ENCODE measurements around the gene EPHA2. TPM values are rescaled to one million over a fixed set of nuclear protein-coding genes. Genes with fewer than 3 reads are reported as not detected.

EPHA2 gene
- total RNA-seq, 1 donor from 2014 or later: 1.2 TPM

- FAIRE-seq: no peak
Observed at GRCh38 chr1:16140068-16140596, 15.7 kb downstream of the EPHA2 start.

GRCh38 chr1:16139473-16139962 lies 16.4 kb downstream of the EPHA2 start:
- FAIRE-seq (no peak), DNase-seq (ENCODE audit: low spot score in 2 of 2) (no peak)

More at GRCh38 chr1:16140068-16140596, 15.7 kb downstream of the EPHA2 start:
- no peak for DNase-seq (ENCODE audit: low spot score in 2 of 2)

- FAIRE-seq: no peak
- no peak for DNase-seq (ENCODE audit: low spot score in 2 of 2)
Observed at GRCh38 chr1:16138772-16139221, 17.1 kb downstream of the EPHA2 start.

GRCh38 chr1:16137890-16138467 lies 17.9 kb downstream of the EPHA2 start:
- FAIRE-seq: no peak
- DNase-seq (ENCODE audit: low spot score in 2 of 2): no peak

- DNase-seq (ENCODE audit: low spot score in 2 of 2): no peak
- FAIRE-seq: no peak
Observed at GRCh38 chr1:16135501-16135900, 20.4 kb downstream of the EPHA2 start.

- FAIRE-seq: no peak
Observed at GRCh38 chr1:16134906-16135305, 21.0 kb downstream of the EPHA2 start.

GRCh38 chr1:16134066-16134801 lies 21.6 kb downstream of the EPHA2 start:
- no peak for FAIRE-seq
- DNase-seq (ENCODE audit: low spot score in 2 of 2): no peak

More at GRCh38 chr1:16134906-16135305, 21.0 kb downstream of the EPHA2 start:
- DNase-seq (ENCODE audit: low spot score in 2 of 2): no peak

GRCh38 chr1:16133007-16133961 lies 22.6 kb downstream of the EPHA2 start:
- DNase-seq (ENCODE audit: low spot score in 2 of 2) (no peak), FAIRE-seq (no peak)

GRCh38 chr1:16132325-16132785 lies 23.5 kb downstream of the EPHA2 start:
- FAIRE-seq: no peak
- no peak for DNase-seq (ENCODE audit: low spot score in 2 of 2)

- DNase-seq (ENCODE audit: low spot score in 2 of 2): no peak
- FAIRE-seq: no peak
Observed at GRCh38 chr1:16131636-16132324, 24.1 kb downstream of the EPHA2 start.

GRCh38 chr1:16130827-16131226 lies 25.0 kb downstream of the EPHA2 start:
- no peak for FAIRE-seq

GRCh38 chr1:16129921-16130543 lies 25.8 kb downstream of the EPHA2 start:
- FAIRE-seq (no peak), DNase-seq (ENCODE audit: low spot score in 2 of 2) (no peak)

More at GRCh38 chr1:16130827-16131226, 25.0 kb downstream of the EPHA2 start:
- DNase-seq (ENCODE audit: low spot score in 2 of 2): no peak

GRCh38 chr1:16129316-16129715 lies 26.6 kb downstream of the EPHA2 start:
- DNase-seq (ENCODE audit: low spot score in 2 of 2) (no peak), FAIRE-seq (no peak)

GRCh38 chr1:16128338-16128741 lies 27.5 kb downstream of the EPHA2 start:
- FAIRE-seq: no peak
- no peak for DNase-seq (ENCODE audit: low spot score in 2 of 2)

GRCh38 chr1:16127676-16128337 lies 28.1 kb downstream of the EPHA2 start:
- no peak for FAIRE-seq
- DNase-seq (ENCODE audit: low spot score in 2 of 2): no peak

GRCh38 chr1:16126743-16127515 lies 28.9 kb downstream of the EPHA2 start:
- no peak for FAIRE-seq
- no peak for DNase-seq (ENCODE audit: low spot score in 2 of 2)

GRCh38 chr1:16126160-16126559 lies 29.7 kb downstream of the EPHA2 start:
- FAIRE-seq (no peak), DNase-seq (ENCODE audit: low spot score in 2 of 2) (no peak)

- no peak for DNase-seq (ENCODE audit: low spot score in 2 of 2)
- no peak for FAIRE-seq
Observed at GRCh38 chr1:16125483-16125882, 30.4 kb downstream of the EPHA2 start.

Measured in frontal cortex (tissue), 4 donors.